NCI-H146 treated with DMSO at 0.1 percent for 48 hours (cell line): Measurements from ENCODE around the gene AP3B1.

ENCODE experiments used
- DNase-seq: peaks from one replicate; lab custom pipeline; 2025; ENCODE audit not compliant: unreplicated experiment; lab: John Stamatoyannopoulos, UW

AP3B1 gene

GRCh38 chr5:78294248-78295034 lies at the start of gene AP3B1:
AP3B1 (minus strand) TSS chr5:78294698; CDS start chr5:78294579, 119 bp downstream.
- DNase-seq, result peak; percentile 92

- DNase-seq, result peak; percentile 51
Measured at GRCh38 chr5:78341440-78341839, 46.9 kb upstream of the AP3B1 start.

GRCh38 chr5:78339617-78340436 lies 45.3 kb upstream of the AP3B1 start:
- DNase-seq, result no peak

- no peak for DNase-seq
Measured at GRCh38 chr5:78336698-78337097, 42.2 kb upstream of the AP3B1 start.

- DNase-seq, result no peak
Measured at GRCh38 chr5:78335976-78336375, 41.5 kb upstream of the AP3B1 start.

- DNase-seq, result no peak
Measured at GRCh38 chr5:78334811-78335210, 40.3 kb upstream of the AP3B1 start.

- DNase-seq, result no peak
Measured at GRCh38 chr5:78331523-78332080, 37.1 kb upstream of the AP3B1 start.

- no peak for DNase-seq
Measured at GRCh38 chr5:78328585-78329173, 34.2 kb upstream of the AP3B1 start.

GRCh38 chr5:78327761-78328510 lies 33.4 kb upstream of the AP3B1 start:
- no peak for DNase-seq

- no peak for DNase-seq
Measured at GRCh38 chr5:78326930-78327329, 32.4 kb upstream of the AP3B1 start.

- DNase-seq, result no peak
Measured at GRCh38 chr5:78323241-78323640, 28.7 kb upstream of the AP3B1 start.

GRCh38 chr5:78320401-78320800 lies 25.9 kb upstream of the AP3B1 start:
- DNase-seq, result peak; percentile 34

- DNase-seq, result no peak
Measured at GRCh38 chr5:78318337-78318736, 23.8 kb upstream of the AP3B1 start.

GRCh38 chr5:78317515-78317914 lies 23.0 kb upstream of the AP3B1 start:
- DNase-seq, result no peak

GRCh38 chr5:78308703-78309102 lies 14.2 kb upstream of the AP3B1 start:
- no peak for DNase-seq

GRCh38 chr5:78300464-78301045 lies 6.1 kb upstream of the AP3B1 start:
- DNase-seq, result no peak

GRCh38 chr5:78295035-78295961 lies 800 bp upstream of the AP3B1 start:
- DNase-seq, result peak; percentile 3

- DNase-seq, result peak; percentile 2
Measured at GRCh38 chr5:78293851-78294247, 649 bp downstream of the AP3B1 start.

- no peak for DNase-seq
Measured at GRCh38 chr5:78291687-78292086, 2.8 kb downstream of the AP3B1 start.
